PC-3 (cell line): Measurements from ENCODE around the gene MYH11. TPM values are rescaled to one million over a fixed set of nuclear protein-coding genes. Genes with fewer than 3 reads are reported as not detected.

Experiments used
- ATAC-seq: fragments of 200-7000 bp; cut with Tn5 transposase; 2 replicates; pipeline ENCODE4 v1.9.1; 2020; ENCODE audit warnings: mild to moderate bottlenecking, moderate library complexity
- BruUV-seq: library from RNA; stranded (reverse); fragments of 400-500 nt; replicated peaks from 2 replicates; lab custom pipeline; 2021; lab: Mats Ljungman, UMichigan
- CTCF ChIA-PET: fragments of 300-600 bp; sonication (Branson Sonifier 250); formaldehyde crosslinking; loops from one replicate; lab custom pipeline; 2022; ENCODE audit warnings: antibody characterized with exemption; lab: Charles Lee
- POLR2A ChIA-PET: fragments of 300-600 bp; sonication (Branson Sonifier 250); formaldehyde crosslinking; loops from one replicate; lab custom pipeline; 2022; ENCODE audit warnings: antibody characterized with exemption; ENCODE audit not compliant: unreplicated experiment; lab: Charles Lee
- DNase-seq: peaks from one replicate; pipeline ENCODE4 v3.0.0-alpha.2; 2015
- H2AFZ ChIP-seq: fragments of 300-600 bp; sonication (generic); 2 replicates; pipeline ENCODE4 v1.6.0; 2016; ENCODE audit warnings: antibody characterized with exemption, low read length
- H3F3A ChIP-seq: fragments of 300-600 bp; sonication (generic); one replicate; pipeline ENCODE4 v1.6.0; 2017; ENCODE audit warnings: antibody characterized with exemption, low read length, control low read depth, mild to moderate bottlenecking; ENCODE audit not compliant: unreplicated experiment
- H3K27ac ChIP-seq: fragments of 300-600 bp; sonication (generic); 2 replicates; pipeline ENCODE4 v1.5.1; 2016; ENCODE audit warnings: mild to moderate bottlenecking, low read length
- H3K27me3 ChIP-seq: fragments of 300-600 bp; sonication (generic); 2 replicates; pipeline ENCODE4 v1.6.1; 2016; ENCODE audit warnings: low read length, mixed read lengths
- H3K36me3 ChIP-seq: fragments of 300-600 bp; sonication (generic); 2 replicates; pipeline ENCODE4 v1.6.1; 2016; ENCODE audit warnings: low read depth, mixed run types, low read length, mixed read lengths
- H3K4me1 ChIP-seq: fragments of 300-600 bp; sonication (generic); 2 replicates; pipeline ENCODE4 v1.5.1; 2016; ENCODE audit warnings: low read length; ENCODE audit not compliant: insufficient read depth
- H3K4me2 ChIP-seq: fragments of 300-600 bp; sonication (generic); 2 replicates; pipeline ENCODE4 v1.6.0; 2016; ENCODE audit warnings: low read length
- H3K4me3 ChIP-seq: fragments of 300-600 bp; sonication (generic); 2 replicates; pipeline ENCODE4 v1.5.1; 2016; ENCODE audit warnings: mild to moderate bottlenecking, low read length, mixed read lengths
- H3K79me2 ChIP-seq: fragments of 300-600 bp; sonication (generic); 2 replicates; pipeline ENCODE4 v1.6.1; 2017; ENCODE audit warnings: low read length, mixed read lengths
- H3K9ac ChIP-seq: fragments of 300-600 bp; sonication (generic); 2 replicates; pipeline ENCODE4 v1.6.0; 2016; ENCODE audit warnings: mild to moderate bottlenecking, low read length
- H3K9me2 ChIP-seq: fragments of 300-600 bp; sonication (generic); replicated peaks from 2 replicates; pipeline ENCODE4 v1.6.1; 2016; ENCODE audit warnings: mixed run types, low read length, mixed read lengths
- H3K9me3 ChIP-seq: fragments of 300-600 bp; sonication (generic); 2 replicates; pipeline ENCODE4 v1.6.1; 2016; ENCODE audit warnings: low read length, mixed read lengths
- H4K20me1 ChIP-seq: fragments of 300-600 bp; sonication (generic); 2 replicates; pipeline ENCODE4 v1.6.1; 2016; ENCODE audit warnings: low read length, mixed read lengths
- EZH2 ChIP-seq: fragments of 300-600 bp; sonication (generic); IDR thresholded peaks from one replicate; pipeline ENCODE4 v1.6.1; 2017; ENCODE audit warnings: antibody characterized with exemption, mild to moderate bottlenecking, low read length; ENCODE audit not compliant: unreplicated experiment
- EZH2phosphoT487 ChIP-seq: fragments of 300-600 bp; sonication (generic); IDR thresholded peaks from 2 replicates; pipeline ENCODE4 v1.6.1; 2018; ENCODE audit warnings: mild to moderate bottlenecking, antibody characterized with exemption, low read length, borderline replicate concordance
- intact Hi-C: fragments of 100-400 bp; cut with micrococcal nuclease; formaldehyde crosslinking; loops from 2 replicates; pipeline ENCODE4 v1.9.0; 2023
- total RNA-seq: library from RNA; depleted of rRNA; stranded (reverse); fragments of >200 nt; gene quantifications from 2 replicates; pipeline ENCODE4 v1.2.3, GENCODE V29; 2014
- TF ChIP-seq, protein P1 (sequence below): fragments of 300-600 bp; sonication (generic); conservative IDR thresholded peaks from 2 replicates; pipeline ENCODE4 v1.5.1; 2017; ENCODE audit warnings: antibody characterized with exemption, low read depth, mild to moderate bottlenecking, low read length

The MYH11 gene
- total RNA-seq, 1 experiment from 2014 or later, result not detected

DNA sequence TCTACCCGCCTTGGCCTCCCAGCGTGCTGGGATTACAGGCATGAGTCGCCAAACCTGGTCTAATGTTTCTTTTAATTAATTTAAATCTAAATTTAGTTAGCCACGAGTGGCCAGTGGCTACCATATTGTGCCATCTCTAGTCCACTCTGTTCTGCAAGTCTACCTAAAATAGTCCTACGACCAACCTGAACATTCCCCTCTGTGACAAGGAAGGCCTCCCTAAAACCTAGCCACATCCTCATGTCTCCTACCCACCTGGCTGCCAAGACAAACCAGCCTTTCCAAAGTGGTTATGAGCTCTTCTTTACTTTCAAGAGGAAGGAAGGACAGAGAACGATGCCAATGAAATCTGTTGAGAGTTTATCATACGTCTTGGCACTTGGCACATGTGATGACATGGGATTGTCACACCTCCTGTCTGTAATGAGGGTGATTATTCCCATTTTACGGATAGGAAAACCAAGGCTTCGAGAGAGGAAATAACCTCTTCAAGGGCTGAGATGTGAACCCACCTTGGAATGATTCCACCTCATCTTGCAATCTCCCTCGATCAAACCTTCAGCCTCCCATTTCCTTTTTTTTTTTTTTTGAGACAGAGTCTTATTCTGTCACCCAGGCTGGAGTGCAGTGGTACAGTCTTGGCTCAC is 19.7 kb downstream of the MYH11 start:
- H3K4me2 ChIP-seq, result no peak overlapping the region

DNA sequence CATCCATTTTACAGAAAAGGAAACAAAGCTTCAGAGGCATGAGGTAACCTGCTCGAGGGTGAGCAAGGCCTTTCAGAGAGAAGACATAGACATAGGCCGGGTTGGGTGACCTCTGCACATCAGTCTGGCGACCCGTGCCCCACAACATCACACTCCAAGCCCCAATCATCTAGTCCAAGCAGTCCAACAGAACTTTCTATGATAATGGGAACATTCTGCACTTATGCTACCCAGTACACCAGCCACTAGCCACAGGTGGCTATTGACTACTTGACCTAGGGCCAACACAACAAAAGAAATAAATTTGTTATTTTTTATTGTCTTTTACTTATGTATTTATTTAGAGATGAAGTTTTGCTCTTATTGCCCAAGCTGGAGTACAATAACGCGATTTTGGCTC is 20.8 kb downstream of the MYH11 start:
- no peaks in the 10 kb centered on the region for H3K9me3 ChIP-seq

More for the DNA sequence above, 19.7 kb downstream of the MYH11 start:
- Histone ChIP-seq H3F3A (no peaks in the 10 kb centered on the region), H3K9me2 (no peaks in the 10 kb centered on the region), H3K27ac (no peak overlapping the region), H4K20me1 (no peaks in the 10 kb centered on the region), H3K9me3 (no peaks in the 10 kb centered on the region), H3K79me2 (no peaks in the 10 kb centered on the region), H3K36me3 (no peaks in the 10 kb centered on the region), H3K9ac (no peak overlapping the region), H2AFZ (no peak overlapping the region), H3K4me1 (no peaks in the 10 kb centered on the region), H3K4me3 (no peak overlapping the region), H3K27me3 (no peaks in the 10 kb centered on the region)
- BruUV-seq, result no TSS peak
- CTCF ChIA-PET, result no interaction called here
- TF ChIP-seq, protein P1, sequence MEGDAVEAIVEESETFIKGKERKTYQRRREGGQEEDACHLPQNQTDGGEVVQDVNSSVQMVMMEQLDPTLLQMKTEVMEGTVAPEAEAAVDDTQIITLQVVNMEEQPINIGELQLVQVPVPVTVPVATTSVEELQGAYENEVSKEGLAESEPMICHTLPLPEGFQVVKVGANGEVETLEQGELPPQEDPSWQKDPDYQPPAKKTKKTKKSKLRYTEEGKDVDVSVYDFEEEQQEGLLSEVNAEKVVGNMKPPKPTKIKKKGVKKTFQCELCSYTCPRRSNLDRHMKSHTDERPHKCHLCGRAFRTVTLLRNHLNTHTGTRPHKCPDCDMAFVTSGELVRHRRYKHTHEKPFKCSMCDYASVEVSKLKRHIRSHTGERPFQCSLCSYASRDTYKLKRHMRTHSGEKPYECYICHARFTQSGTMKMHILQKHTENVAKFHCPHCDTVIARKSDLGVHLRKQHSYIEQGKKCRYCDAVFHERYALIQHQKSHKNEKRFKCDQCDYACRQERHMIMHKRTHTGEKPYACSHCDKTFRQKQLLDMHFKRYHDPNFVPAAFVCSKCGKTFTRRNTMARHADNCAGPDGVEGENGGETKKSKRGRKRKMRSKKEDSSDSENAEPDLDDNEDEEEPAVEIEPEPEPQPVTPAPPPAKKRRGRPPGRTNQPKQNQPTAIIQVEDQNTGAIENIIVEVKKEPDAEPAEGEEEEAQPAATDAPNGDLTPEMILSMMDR, result no peak
- TF ChIP-seq EZH2 (no peak), EZH2phosphoT487 (no peak)
- POLR2A ChIA-PET, result no interaction called here
- ATAC-seq, result no peak
- intact Hi-C loops, result no loop called here
- no peak for DNase-seq

More for the DNA sequence above, 20.8 kb downstream of the MYH11 start:
- Histone ChIP-seq H3K27me3 (no peaks in the 10 kb centered on the region), H3K4me2 (no peak overlapping the region), H3K9ac (no peak overlapping the region), H4K20me1 (no peaks in the 10 kb centered on the region), H3K4me3 (no peak overlapping the region), H3K36me3 (no peaks in the 10 kb centered on the region), H3F3A (no peaks in the 10 kb centered on the region), H2AFZ (no peak overlapping the region), H3K9me2 (no peaks in the 10 kb centered on the region), H3K79me2 (no peaks in the 10 kb centered on the region), H3K4me1 (no peaks in the 10 kb centered on the region), H3K27ac (no peak overlapping the region)
- no peak for DNase-seq
- POLR2A ChIA-PET, result no interaction called here
- CTCF ChIA-PET, result no interaction called here
- TF ChIP-seq, protein P1, result no peak
- TF ChIP-seq EZH2phosphoT487 (no peak), EZH2 (no peak)
- no TSS peak for BruUV-seq
- intact Hi-C loops, result no loop called here
- ATAC-seq, result no peak
